HCT116 (cell line): ENCODE data around the gene ZNF618. TPM values are rescaled to one million over a fixed set of nuclear protein-coding genes. Genes with fewer than 3 reads are reported as not detected.

Experiments used
- ATAC-seq: fragments of 200-7000 bp; cut with Tn5 transposase; 2 replicates; pipeline ENCODE4 v1.9.1; 2020; ENCODE audit warnings: mild to moderate bottlenecking, moderate library complexity
- BruUV-seq: library from RNA; stranded (reverse); fragments of 400-500 nt; replicated peaks from 2 replicates; lab custom pipeline; 2021; lab: Mats Ljungman, UMichigan
- CTCF ChIA-PET: fragments of 300-600 bp; sonication (Branson Sonifier 250); formaldehyde crosslinking; loops from one replicate; lab custom pipeline; 2021; ENCODE audit warnings: antibody characterized with exemption; lab: Charles Lee
- POLR2A ChIA-PET: fragments of 300-600, 350-600 bp; sonication (Branson Sonifier 250); formaldehyde crosslinking; loops from one replicate; lab custom pipeline; 2021; ENCODE audit warnings: antibody characterized with exemption; lab: Charles Lee
- RAD21 ChIA-PET, 2 experiments: fragments of 300-600 bp; sonication (Branson Sonifier 250); formaldehyde crosslinking; loops; one replicate each; lab custom pipeline; 2023; ENCODE audit warnings: low total read pairs in 2 of 2; ENCODE audit not compliant: uncharacterized antibody in 2 of 2, unreplicated experiment in 2 of 2, low non-redundant PET in 1 of 2; lab: Charles Lee
- DNase-seq: peaks from one replicate; pipeline ENCODE4 v3.0.0-alpha.2; 2010; ENCODE audit warnings: low read depth, low spot score
- H2AFZ ChIP-seq: fragments of 200-600 bp; shearing (Covaris generic), sonication (generic); 2 replicates; pipeline ENCODE4 v1.6.1; 2017; ENCODE audit warnings: low read depth, mixed run types, mixed read lengths, antibody characterized with exemption, low read length; ENCODE audit not compliant: poor library complexity, severe bottlenecking
- H3K27ac ChIP-seq: 2 replicates; pipeline ENCODE4 v1.5.1; 2012; ENCODE audit warnings: low read depth, low read length
- H3K27me3 ChIP-seq: fragments of 200-600 bp; sonication (generic); 2 replicates; pipeline ENCODE4 v1.6.1; 2016; ENCODE audit warnings: mixed run types, low read length, mixed read lengths; ENCODE audit not compliant: insufficient read depth
- H3K36me3 ChIP-seq, 2 experiments: fragments of 200-500 bp in 1 of 2; fragments of 200-600 bp in 1 of 2; sonication (Bioruptor generic) in 1 of 2; sonication (generic) in 1 of 2; 2 replicates each; pipeline versions ENCODE4 v1.5.1 to v1.6.1; 2014 to 2016; ENCODE audit warnings: low read length in 2 of 2, inconsistent platforms in 1 of 2, mixed read lengths in 1 of 2, mixed run types in 1 of 2; ENCODE audit not compliant: insufficient read depth in 2 of 2, control insufficient read depth in 1 of 2
- H3K4me1 ChIP-seq, 2 experiments: fragments of 200-600 bp in 1 of 2; sonication (generic) in 1 of 2; 2 replicates each; pipeline versions ENCODE4 v1.5.1 to v1.6.1; 2012 to 2017; ENCODE audit warnings: low read length in 2 of 2, inconsistent platforms in 1 of 2, mild to moderate bottlenecking in 1 of 2, mixed read lengths in 1 of 2, mixed run types in 1 of 2, moderate library complexity in 1 of 2; ENCODE audit not compliant: insufficient read depth in 2 of 2, control insufficient read depth in 1 of 2
- H3K4me2 ChIP-seq: fragments of 200-600 bp; sonication (generic); 2 replicates; pipeline ENCODE4 v1.6.1; 2017; ENCODE audit warnings: mixed run types, low read length, mixed read lengths
- H3K4me3 ChIP-seq, 2 experiments: fragments of 200-600 bp in 1 of 2; sonication (generic) in 1 of 2; replicated peaks in 1 of 2; 2 replicates each; pipeline ENCODE4 v1.5.1; 2011 to 2016; ENCODE audit warnings: low read length in 2 of 2, control low read depth in 1 of 2, low read depth in 1 of 2, mild to moderate bottlenecking in 1 of 2, mixed read lengths in 1 of 2, mixed run types in 1 of 2
- H3K79me2 ChIP-seq: fragments of 200-600 bp; sonication (generic); 2 replicates; pipeline ENCODE4 v1.6.1; 2017; ENCODE audit warnings: mild to moderate bottlenecking, mixed run types, low read length, moderate library complexity, mixed read lengths; ENCODE audit not compliant: insufficient read depth
- H3K9ac ChIP-seq: fragments of 200-600 bp; sonication (generic); 2 replicates; pipeline ENCODE4 v1.6.1; 2016; ENCODE audit warnings: low read length, mixed read lengths
- H3K9me2 ChIP-seq: fragments of 200-600 bp; sonication (generic), shearing (Covaris generic); 2 replicates; pipeline ENCODE4 v1.6.1; 2017; ENCODE audit warnings: mixed run types, mild to moderate bottlenecking, moderate library complexity; ENCODE audit not compliant: insufficient read depth
- H3K9me3 ChIP-seq, 2 experiments: fragments of 200-500 bp in 1 of 2; fragments of 200-600 bp in 1 of 2; sonication (Bioruptor generic) in 1 of 2; sonication (generic) in 1 of 2; 2 replicates each; pipeline ENCODE4 v1.6.1; 2014 to 2017; ENCODE audit warnings: low read length in 2 of 2, mixed read lengths in 2 of 2, inconsistent platforms in 1 of 2, low read depth in 1 of 2, mild to moderate bottlenecking in 1 of 2, mixed run types in 1 of 2, moderate library complexity in 1 of 2; ENCODE audit not compliant: control insufficient read depth in 1 of 2, insufficient read depth in 1 of 2
- H4K20me1 ChIP-seq: fragments of 200-600 bp; sonication (generic), shearing (Covaris generic); 2 replicates; pipeline ENCODE4 v1.6.1; 2017; ENCODE audit warnings: mixed run types, mild to moderate bottlenecking, moderate library complexity; ENCODE audit not compliant: insufficient read depth
- CEBPB ChIP-seq: IDR thresholded peaks from 2 replicates; pipeline ENCODE4 v1.6.1; 2012; ENCODE audit warnings: low read depth
- CTCF ChIP-seq, 3 experiments: fragments of 200-600 bp in 1 of 3; sonication (generic) in 1 of 3; IDR thresholded peaks in 2 of 3; conservative IDR thresholded peaks in 1 of 3; 2 replicates each; pipeline ENCODE4 v1.5.1; 2012 to 2017; ENCODE audit warnings: low read depth in 2 of 3, low read length in 2 of 3, antibody characterized with exemption in 1 of 3, borderline replicate concordance in 1 of 3, control low read depth in 1 of 3, mild to moderate bottlenecking in 1 of 3, mixed read lengths in 1 of 3, mixed run types in 1 of 3, moderate library complexity in 1 of 3; ENCODE audit not compliant: insufficient read depth in 1 of 3
- ELF1 ChIP-seq: IDR thresholded peaks from 2 replicates; pipeline ENCODE4 v1.6.1; 2012; ENCODE audit warnings: low read depth, borderline replicate concordance
- MAX ChIP-seq: IDR thresholded peaks from 2 replicates; pipeline ENCODE4 v1.6.1; 2012
- POLR2A ChIP-seq: IDR thresholded peaks from 2 replicates; pipeline ENCODE4 v1.7.0; 2011; ENCODE audit warnings: borderline replicate concordance; ENCODE audit not compliant: insufficient read depth, insufficient read length; ENCODE audit errors: extremely low read depth
- POLR2AphosphoS5 ChIP-seq: IDR thresholded peaks from 2 replicates; pipeline ENCODE4 v1.6.1; 2011; ENCODE audit warnings: mild to moderate bottlenecking, low read depth, low read length, moderate library complexity
- RAD21 ChIP-seq: IDR thresholded peaks from 2 replicates; pipeline ENCODE4 v1.6.1; 2012; ENCODE audit warnings: low read depth, mild to moderate bottlenecking
- SIN3A ChIP-seq: IDR thresholded peaks from 2 replicates; pipeline ENCODE4 v1.6.1; 2012; ENCODE audit warnings: low read depth
- SP1 ChIP-seq: IDR thresholded peaks from 2 replicates; pipeline ENCODE4 v1.6.1; 2012; ENCODE audit warnings: low read depth
- SRF ChIP-seq: IDR thresholded peaks from 2 replicates; pipeline ENCODE4 v1.6.1; 2012; ENCODE audit warnings: low read depth
- YY1 ChIP-seq: IDR thresholded peaks from 2 replicates; pipeline ENCODE4 v1.6.1; 2011; ENCODE audit warnings: low read length, low read depth, moderate library complexity, mild to moderate bottlenecking; ENCODE audit not compliant: insufficient replicate concordance; ENCODE audit errors: extremely low read depth
- ZBTB33 ChIP-seq: IDR thresholded peaks from 2 replicates; pipeline ENCODE4 v1.6.1; 2011; ENCODE audit warnings: mild to moderate bottlenecking, low read length, moderate library complexity; ENCODE audit not compliant: insufficient replicate concordance; ENCODE audit errors: extremely low read depth
- intact Hi-C: fragments of 100-400 bp; cut with micrococcal nuclease; formaldehyde crosslinking; loops from 2 replicates; pipeline ENCODE4 v1.10.0; 2022
- total RNA-seq: library from RNA; stranded (reverse); gene quantifications from one replicate; pipeline ENCODE4 v1.2.1, GENCODE V29; 2021; ENCODE audit not compliant: unreplicated experiment

ZNF618 gene
- total RNA-seq, 1 experiment from 2014 or later = 13.5 TPM

GRCh38 chr9:113929634-113930389 is 53.7 kb downstream of the ZNF618 start:
- no TSS peak for BruUV-seq
- no peaks in the 10 kb centered on the region; a peak in 1 of 4 replicates for H3K9me3 ChIP-seq
- H3K27me3 ChIP-seq = no peaks in the 10 kb centered on the region
- H3K79me2 ChIP-seq = no peaks in the 10 kb centered on the region; the same call in 1 of the 2 replicates
- H3K4me1 ChIP-seq = no peaks in the 10 kb centered on the region
- RAD21 ChIA-PET = no interaction called here
- CTCF ChIA-PET = no interaction called here
- no peaks in the 10 kb centered on the region for H3K9me2 ChIP-seq
- DNase-seq = no peak
- H4K20me1 ChIP-seq = no peaks in the 10 kb centered on the region
- intact Hi-C loops = no loop called here
- POLR2A ChIA-PET = no interaction called here
- H3K4me3 ChIP-seq = no peak overlapping the region
- H3K27ac ChIP-seq = no peak overlapping the region
- ATAC-seq = no peak
- H2AFZ ChIP-seq = no peak overlapping the region
- TF ChIP-seq RAD21 (no peak), POLR2AphosphoS5 (no peak), YY1 (no peak), ELF1 (no peak), POLR2A (no peak), ZBTB33 (no peak), MAX (no peak), SRF (no peak), CEBPB (no peak), CTCF (IDR thresholded peaks at IDR 0.05 in 2 of 3, conservative IDR thresholded peaks at IDR 0.05 in 1 of 3; ENCODE audit: borderline replicate concordance in 1 of 3, insufficient read depth in 1 of 3, low read depth in 2 of 3, low read length in 2 of 3) (no peak), SP1 (no peak), SIN3A (no peak)
- H3K9ac ChIP-seq = no peak overlapping the region
- H3K4me2 ChIP-seq = no peak overlapping the region
- no peaks in the 10 kb centered on the region for H3K36me3 ChIP-seq
